M059J (cell line): ENCODE data around the gene CDHR2. TPM values are rescaled to one million over a fixed set of nuclear protein-coding genes. Genes with fewer than 3 reads are reported as not detected.
A peak's percentile ranks its signal among the peaks of the same experiment; 100 is the strongest.

Source experiments
- DNase-seq: peaks from one replicate; pipeline ENCODE4 v3.0.0-alpha.2; 2012; ENCODE audit warnings: low read depth
- total RNA-seq: library from RNA; depleted of rRNA; stranded (reverse); fragments of >200 nt; shearing (Covaris generic); gene quantifications from 2 replicates; pipeline ENCODE4 v1.2.3, GENCODE V29; 2014; rRNA removed

Gene CDHR2, protein sequence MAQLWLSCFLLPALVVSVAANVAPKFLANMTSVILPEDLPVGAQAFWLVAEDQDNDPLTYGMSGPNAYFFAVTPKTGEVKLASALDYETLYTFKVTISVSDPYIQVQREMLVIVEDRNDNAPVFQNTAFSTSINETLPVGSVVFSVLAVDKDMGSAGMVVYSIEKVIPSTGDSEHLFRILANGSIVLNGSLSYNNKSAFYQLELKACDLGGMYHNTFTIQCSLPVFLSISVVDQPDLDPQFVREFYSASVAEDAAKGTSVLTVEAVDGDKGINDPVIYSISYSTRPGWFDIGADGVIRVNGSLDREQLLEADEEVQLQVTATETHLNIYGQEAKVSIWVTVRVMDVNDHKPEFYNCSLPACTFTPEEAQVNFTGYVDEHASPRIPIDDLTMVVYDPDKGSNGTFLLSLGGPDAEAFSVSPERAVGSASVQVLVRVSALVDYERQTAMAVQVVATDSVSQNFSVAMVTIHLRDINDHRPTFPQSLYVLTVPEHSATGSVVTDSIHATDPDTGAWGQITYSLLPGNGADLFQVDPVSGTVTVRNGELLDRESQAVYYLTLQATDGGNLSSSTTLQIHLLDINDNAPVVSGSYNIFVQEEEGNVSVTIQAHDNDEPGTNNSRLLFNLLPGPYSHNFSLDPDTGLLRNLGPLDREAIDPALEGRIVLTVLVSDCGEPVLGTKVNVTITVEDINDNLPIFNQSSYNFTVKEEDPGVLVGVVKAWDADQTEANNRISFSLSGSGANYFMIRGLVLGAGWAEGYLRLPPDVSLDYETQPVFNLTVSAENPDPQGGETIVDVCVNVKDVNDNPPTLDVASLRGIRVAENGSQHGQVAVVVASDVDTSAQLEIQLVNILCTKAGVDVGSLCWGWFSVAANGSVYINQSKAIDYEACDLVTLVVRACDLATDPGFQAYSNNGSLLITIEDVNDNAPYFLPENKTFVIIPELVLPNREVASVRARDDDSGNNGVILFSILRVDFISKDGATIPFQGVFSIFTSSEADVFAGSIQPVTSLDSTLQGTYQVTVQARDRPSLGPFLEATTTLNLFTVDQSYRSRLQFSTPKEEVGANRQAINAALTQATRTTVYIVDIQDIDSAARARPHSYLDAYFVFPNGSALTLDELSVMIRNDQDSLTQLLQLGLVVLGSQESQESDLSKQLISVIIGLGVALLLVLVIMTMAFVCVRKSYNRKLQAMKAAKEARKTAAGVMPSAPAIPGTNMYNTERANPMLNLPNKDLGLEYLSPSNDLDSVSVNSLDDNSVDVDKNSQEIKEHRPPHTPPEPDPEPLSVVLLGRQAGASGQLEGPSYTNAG (N-terminal part only)
- not detected in 2 replicates for total RNA-seq

DNA sequence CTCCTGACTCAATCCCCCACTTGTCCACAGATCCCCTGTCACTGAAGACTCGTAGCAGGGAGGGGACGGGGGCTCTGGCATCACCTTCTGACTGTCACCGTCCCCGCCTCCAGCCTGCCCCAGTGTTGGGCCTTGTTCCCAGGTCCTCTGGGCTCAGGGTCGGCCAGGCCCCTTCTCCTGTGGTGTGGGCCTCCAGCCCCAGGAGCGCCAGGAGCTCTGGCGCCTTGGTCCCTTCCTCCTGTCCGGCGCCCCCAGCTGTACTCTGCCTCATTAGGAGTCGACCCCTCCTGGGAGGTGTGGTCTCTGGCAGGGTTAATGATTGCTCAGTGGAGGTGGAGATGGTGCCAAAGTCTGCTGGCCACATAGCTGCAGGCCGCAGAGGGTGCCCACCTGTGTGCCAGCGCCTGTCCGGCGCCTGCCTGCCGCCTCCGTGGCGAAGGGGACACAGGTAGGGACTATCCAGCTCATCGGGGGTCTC is at the start of gene CDHR2:
Gene CDHR2, plus strand, starts transcription at position 376 of the 478 bp plus-strand sequence. CDS start 16,011 bp downstream, outside the sequence.
- DNase-seq, result no peak

GRCh38 chr5:176500511-176500910 is 48.6 kb upstream of the CDHR2 start:
- no peak for DNase-seq

DNA sequence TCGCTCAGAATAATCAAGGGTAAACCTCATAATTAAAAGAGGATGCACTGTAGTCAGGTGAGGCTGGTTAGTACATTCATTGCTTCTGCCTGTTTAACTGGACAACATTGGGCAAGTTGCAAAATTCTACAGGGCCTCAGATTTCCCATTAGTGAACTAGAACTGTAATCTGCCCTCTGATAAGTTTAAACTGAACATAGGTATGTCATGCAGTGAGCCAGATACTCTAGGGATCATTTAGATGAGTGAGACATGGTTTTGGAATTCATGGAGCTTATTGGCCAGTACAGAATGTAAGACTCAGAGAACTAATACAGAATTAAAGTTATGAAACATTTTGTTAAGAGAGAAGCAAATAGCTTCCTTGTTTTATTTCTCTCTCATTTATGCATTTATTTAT is 47.8 kb upstream of the CDHR2 start:
- DNase-seq, result peak; percentile 24

GRCh38 chr5:176503496-176503895 is 45.6 kb upstream of the CDHR2 start:
- no peak for DNase-seq

DNA sequence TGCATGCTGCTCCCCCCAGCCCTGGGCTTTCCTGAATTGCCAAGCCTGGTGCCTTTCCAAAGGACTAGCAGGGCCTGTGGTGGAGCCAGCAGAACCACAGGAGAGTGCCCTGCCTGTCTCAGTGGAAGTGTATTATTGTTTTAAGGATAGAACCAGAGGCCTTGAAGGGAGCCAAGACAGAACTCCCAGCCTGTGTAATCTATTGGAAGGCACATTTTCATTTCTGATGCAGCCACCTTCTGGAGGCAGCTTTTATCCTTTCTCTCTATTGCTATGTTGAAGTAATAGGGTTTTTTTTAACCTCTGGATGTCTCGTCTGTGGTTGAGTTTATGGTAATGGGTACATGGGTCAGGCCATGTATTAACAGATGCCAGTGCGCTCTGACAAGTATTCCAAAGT is 41.2 kb upstream of the CDHR2 start:
- DNase-seq, result no peak

DNA sequence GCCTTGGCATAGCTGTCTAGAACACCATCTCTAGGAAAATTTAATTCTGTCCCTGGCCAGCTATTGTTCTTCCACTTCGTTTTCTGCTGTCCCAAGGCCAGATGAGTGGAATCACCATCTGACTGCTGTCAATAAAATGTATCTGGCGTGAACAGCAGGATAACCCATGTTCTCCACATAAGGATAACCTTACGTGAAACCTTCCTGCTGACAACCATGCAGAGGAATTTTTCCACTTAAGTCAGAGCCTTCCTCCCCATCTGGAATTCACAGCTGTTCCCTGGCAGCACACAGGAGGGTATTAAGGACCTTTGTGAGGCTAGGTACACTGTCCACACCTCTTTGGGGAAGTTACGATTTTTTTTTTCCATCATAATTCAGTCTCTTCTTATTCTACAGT is 40.5 kb upstream of the CDHR2 start:
- no peak for DNase-seq

- DNase-seq, result no peak
Measured at GRCh38 chr5:176513788-176514187, 35.4 kb upstream of the CDHR2 start.

- no peak for DNase-seq
Measured at GRCh38 chr5:176514244-176514950, 34.7 kb upstream of the CDHR2 start.

GRCh38 chr5:176515396-176515795 is 33.7 kb upstream of the CDHR2 start:
- DNase-seq, result no peak

- no peak for DNase-seq
Measured at GRCh38 chr5:176517053-176517661, 32.0 kb upstream of the CDHR2 start.

DNA sequence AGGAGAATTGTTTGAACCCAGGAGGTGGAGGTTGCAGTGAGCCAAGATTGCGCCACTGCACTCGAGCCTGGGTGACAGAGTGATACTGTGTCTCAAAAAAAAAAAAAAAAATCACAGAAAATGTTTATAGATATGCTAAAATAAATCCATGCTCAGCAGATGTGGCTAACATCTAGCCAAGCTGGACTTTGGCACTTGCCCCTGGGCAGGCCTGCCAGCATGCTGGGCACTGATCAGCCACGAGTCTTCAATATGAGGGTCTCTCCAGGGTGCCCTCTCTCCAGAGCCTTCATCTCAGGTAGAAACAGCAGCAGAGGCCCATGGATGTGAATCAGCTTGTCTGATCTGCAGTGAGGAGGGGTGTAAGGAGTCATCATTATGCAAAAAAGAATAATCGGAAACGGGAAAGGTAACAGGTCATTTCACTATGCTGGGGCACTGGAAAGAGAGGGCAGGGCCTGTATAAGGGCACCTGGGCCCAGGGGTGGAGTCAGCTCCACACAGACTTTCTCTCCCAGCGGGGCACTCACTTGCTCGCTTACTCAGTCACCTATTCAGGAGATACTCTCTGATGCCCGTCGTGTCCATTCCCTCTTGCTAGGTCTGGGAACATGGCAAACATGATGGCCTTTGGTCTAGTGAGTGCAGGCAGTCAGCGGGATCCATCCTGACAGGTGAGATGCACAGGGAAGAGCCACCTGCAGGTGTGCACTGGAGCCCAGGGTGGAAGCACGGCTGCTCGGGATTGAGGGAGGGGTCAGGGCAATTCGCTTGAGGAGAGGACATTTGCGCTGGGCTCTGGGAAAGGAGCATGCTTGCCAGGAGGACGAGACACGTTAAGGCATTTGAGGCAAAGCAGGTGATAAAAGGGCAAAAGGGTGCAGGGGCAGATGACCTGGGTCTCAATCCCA is 29.1 kb upstream of the CDHR2 start:
- DNase-seq, result no peak

DNA sequence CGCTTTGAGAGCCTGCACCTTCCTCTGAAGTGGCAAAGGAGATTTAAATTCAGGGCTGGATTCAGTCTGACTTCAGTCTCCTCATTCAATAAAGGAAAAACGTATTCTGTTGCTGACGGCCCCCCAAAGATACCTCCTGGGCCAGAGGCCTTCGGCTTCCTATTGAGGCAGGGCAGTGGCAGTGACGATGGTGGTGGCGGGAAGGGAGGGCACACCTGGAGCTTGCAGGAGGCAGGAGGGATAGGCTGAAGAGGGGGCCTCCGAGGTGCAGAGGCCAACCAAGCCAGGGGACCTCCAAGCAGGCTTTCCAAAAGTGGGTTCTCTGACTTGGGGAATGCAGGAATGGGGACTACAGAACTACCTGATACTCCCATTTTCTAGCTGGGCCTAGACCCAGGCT is 27.9 kb upstream of the CDHR2 start:
- no peak for DNase-seq

DNA sequence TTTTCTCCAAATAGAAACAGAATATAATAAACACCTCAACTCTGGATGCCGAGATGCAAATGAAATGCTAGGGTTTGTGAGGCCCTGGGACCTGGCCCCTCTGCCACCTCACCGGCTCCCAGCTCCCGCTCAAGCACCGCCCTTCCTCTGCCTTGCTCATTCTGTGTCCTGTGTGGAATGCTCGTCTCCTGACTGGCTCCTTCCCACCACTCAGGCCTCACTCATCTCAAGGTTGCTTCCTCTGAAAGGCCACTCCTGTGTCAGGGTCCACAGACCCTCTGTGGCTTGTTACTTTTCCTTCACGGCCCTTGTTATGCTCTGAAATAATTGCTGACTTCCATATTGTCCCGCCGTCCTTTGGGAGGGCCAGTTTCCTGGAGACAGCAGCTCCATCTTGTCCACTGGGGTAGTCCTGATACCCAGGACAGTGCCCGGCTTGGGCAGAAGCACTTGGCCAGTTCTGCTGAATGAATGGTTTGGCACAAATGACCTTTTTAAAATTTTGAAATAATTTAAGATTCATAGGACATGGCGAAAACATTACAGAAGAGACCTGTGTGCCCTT is 27.4 kb upstream of the CDHR2 start:
- no peak for DNase-seq

- DNase-seq, result no peak
Measured at GRCh38 chr5:176524138-176524537, 25.0 kb upstream of the CDHR2 start.

- no peak for DNase-seq
Measured at GRCh38 chr5:176524987-176525386, 24.2 kb upstream of the CDHR2 start.

GRCh38 chr5:176525677-176526076 is 23.5 kb upstream of the CDHR2 start:
- no peak for DNase-seq

- DNase-seq, result no peak
Measured at GRCh38 chr5:176526462-176526861, 22.7 kb upstream of the CDHR2 start.

DNA sequence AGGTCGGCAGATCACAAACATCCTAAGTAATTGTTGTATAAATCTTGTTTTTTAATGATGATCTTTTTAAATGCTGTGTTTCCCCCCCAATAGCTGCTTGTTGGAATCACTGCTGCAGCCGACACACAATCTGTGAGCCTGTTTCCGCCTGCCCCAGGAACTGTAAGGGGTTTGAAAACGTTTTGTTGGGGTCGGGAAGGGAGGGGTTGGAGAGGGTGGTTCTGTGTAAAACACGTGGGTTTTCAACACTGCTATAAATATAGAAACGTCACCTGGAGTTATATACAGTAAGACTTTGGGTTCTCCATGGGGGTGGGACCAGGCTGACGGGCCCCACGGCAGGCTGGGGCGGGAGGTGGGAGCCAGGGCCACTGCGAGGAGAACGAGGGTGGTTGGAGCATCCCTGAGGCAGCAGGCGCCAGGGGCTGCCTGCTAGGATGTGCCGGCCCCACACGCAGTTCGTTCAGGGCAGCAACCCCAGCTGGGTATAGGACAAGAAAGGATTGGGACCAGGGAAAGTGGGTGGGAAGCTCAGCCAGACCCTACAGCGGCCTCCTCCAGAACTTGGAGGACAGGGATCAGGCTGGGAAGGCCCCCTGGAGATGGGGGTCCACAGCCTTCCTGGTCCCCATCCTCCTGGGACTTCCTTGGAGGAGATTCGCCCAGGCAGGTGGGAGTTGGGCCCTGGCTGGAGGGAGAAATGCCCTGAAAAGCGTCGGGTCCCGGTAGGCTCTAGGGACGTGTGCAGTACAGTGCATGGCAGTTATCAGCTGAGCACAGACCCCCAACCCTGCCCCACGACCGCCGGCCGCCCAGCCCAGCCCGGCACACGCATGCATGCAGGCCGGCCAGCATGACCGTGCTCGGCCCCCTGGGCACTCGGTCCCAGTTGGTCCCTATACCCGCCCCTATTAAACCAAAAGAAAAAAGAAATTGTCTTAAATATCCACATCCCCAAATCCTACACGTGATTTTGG is 21.6 kb upstream of the CDHR2 start:
- no peak for DNase-seq
